Measurements from ENCODE around the gene TMEM106C.

TMEM106C gene

DNA sequence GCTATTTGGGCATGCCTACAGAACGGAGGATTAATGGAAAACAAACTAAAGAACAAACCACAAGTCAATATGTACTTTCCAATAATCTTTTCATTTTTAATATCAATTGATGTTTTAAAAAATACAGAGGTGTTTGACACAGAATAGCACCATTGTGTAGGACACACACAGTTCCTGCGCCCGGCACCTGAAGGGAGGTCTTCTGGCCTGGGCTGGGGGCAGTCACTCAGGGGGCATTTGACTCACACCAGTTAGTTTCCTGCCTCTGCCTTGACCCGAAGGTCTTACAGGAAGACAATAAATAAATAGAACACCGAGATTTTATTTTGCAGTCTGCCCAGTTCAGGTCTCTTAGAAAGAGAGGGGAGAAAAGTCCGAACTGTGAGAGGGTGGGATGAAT, 9.5 kb downstream of the TMEM106C start:
- H3K4me3 ChIP-seq (ENCODE audit: low read depth, low read length) = no peak overlapping the region
- no peak for DNase-seq (ENCODE audit: low read depth)
- TF ChIP-seq, protein P1, sequence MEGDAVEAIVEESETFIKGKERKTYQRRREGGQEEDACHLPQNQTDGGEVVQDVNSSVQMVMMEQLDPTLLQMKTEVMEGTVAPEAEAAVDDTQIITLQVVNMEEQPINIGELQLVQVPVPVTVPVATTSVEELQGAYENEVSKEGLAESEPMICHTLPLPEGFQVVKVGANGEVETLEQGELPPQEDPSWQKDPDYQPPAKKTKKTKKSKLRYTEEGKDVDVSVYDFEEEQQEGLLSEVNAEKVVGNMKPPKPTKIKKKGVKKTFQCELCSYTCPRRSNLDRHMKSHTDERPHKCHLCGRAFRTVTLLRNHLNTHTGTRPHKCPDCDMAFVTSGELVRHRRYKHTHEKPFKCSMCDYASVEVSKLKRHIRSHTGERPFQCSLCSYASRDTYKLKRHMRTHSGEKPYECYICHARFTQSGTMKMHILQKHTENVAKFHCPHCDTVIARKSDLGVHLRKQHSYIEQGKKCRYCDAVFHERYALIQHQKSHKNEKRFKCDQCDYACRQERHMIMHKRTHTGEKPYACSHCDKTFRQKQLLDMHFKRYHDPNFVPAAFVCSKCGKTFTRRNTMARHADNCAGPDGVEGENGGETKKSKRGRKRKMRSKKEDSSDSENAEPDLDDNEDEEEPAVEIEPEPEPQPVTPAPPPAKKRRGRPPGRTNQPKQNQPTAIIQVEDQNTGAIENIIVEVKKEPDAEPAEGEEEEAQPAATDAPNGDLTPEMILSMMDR (IDR thresholded peaks at IDR 0.05; ENCODE audit: insufficient read depth, low read depth, low read length, missing control alignments) = no peak

- H3K4me3 ChIP-seq (ENCODE audit: low read depth, low read length) = no peak overlapping the region
- TF ChIP-seq, protein P1 (IDR thresholded peaks at IDR 0.05; ENCODE audit: insufficient read depth, low read depth, low read length, missing control alignments) = no peak
- DNase-seq (ENCODE audit: low read depth) = no peak
Observed at GRCh38 chr12:47973870-47974269, 10.5 kb downstream of the TMEM106C start.

DNA sequence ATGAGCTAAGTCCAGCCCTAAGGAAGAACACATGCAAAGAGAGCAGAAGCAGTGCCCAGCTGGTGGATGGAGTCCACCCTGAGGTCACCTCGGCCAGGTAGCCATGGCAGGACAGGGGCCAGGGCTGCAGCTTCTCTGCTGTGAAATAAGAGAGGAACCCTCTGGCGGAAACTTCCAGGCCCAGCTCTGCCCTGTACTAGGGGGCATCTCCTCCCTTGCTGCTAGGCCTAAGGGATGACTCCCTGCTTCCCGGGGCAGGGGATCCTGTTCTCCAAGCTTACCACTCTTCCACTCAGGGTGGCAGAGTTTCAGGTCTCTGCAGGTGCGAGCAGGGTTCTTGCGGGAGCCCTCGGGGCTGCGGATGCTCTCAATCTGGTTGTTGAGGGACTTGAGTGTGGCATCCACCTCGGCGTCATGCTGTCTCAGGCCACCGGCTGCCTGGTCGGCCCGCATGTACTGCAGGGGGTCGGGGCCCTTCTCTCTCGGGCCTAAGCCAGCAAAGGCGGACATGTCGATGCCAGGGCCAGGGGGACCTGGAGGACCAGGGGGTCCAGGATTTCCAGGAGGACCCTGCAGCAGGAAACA, 11.7 kb downstream of the TMEM106C start:
- TF ChIP-seq, protein P1 (IDR thresholded peaks at IDR 0.05; ENCODE audit: insufficient read depth, low read depth, low read length, missing control alignments) = no peak
- H3K4me3 ChIP-seq (ENCODE audit: low read depth, low read length) = no peak overlapping the region
- DNase-seq (ENCODE audit: low read depth) = no peak

- H3K4me3 ChIP-seq (ENCODE audit: low read depth, low read length) = no peak overlapping the region
- DNase-seq (ENCODE audit: low read depth) = no peak
- TF ChIP-seq, protein P1 (IDR thresholded peaks at IDR 0.05; ENCODE audit: insufficient read depth, low read depth, low read length, missing control alignments) = no peak
Observed at GRCh38 chr12:47975816-47976215, 12.4 kb downstream of the TMEM106C start.

DNA sequence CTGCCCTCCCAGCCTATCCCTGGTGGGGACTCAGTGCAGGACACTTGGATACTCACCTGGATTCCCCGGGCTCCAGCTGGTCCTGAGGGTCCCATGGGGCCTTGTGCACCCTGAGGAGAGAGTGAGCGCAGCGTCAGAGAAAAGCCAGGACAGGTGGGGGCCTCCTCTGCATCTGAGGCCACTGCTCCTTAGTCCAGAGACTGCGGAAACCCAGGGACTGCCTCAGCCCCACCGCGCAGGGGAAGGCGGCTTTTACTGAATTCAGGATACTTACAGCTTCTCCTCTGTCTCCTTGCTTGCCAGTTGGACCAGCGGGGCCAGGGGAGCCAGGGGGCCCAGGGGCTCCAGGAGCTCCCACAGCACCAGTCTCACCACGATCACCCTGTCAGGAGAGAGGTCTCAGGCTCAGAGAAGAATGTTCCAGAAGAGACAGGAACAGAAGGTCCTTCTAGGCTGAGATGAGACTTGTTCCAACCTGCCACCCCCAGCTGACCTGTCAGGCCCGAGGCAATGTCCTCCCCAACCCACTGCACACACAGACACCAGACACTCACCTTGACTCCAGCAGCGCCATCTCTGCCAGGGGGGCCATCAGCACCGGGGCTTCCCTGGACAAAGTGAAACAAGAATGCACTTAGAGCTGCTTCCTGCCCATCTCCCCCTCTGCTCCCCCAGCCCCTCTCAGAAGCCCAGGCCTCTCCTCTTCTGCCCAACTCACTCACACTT, 13.8 kb downstream of the TMEM106C start:
- H3K4me3 ChIP-seq (ENCODE audit: low read depth, low read length) = no peak overlapping the region
- DNase-seq (ENCODE audit: low read depth) = no peak
- TF ChIP-seq, protein P1 (IDR thresholded peaks at IDR 0.05; ENCODE audit: insufficient read depth, low read depth, low read length, missing control alignments) = no peak

GRCh38 chr12:47977772-47978597, 14.6 kb downstream of the TMEM106C start:
- TF ChIP-seq, protein P1 (IDR thresholded peaks at IDR 0.05; ENCODE audit: insufficient read depth, low read depth, low read length, missing control alignments) = no peak
- no peak for DNase-seq (ENCODE audit: low read depth)
- no peak overlapping the region for H3K4me3 ChIP-seq (ENCODE audit: low read depth, low read length)

All from GM12865 (cell line).